Lower leg skin (tissue), 3 donors: ENCODE results near the gene GNG2.

Experiments used
- POLR2A ChIP-seq, 2 donors: fragments of 450-650 bp; IDR thresholded peaks; one replicate each; pipeline ENCODE4 v1.6.1; 2016 to 2017; ENCODE audit warnings: antibody characterized with exemption in 2 of 2, mild to moderate bottlenecking in 1 of 2, moderate library complexity in 1 of 2
- TF ChIP-seq, protein P1 (sequence below), 3 donors: fragments of 450-650 bp; IDR thresholded peaks; one replicate each; pipeline ENCODE4 v1.5.1; 2016; ENCODE audit warnings: antibody characterized with exemption in 3 of 3, mild to moderate bottlenecking in 3 of 3, moderate library complexity in 2 of 3

DNA sequence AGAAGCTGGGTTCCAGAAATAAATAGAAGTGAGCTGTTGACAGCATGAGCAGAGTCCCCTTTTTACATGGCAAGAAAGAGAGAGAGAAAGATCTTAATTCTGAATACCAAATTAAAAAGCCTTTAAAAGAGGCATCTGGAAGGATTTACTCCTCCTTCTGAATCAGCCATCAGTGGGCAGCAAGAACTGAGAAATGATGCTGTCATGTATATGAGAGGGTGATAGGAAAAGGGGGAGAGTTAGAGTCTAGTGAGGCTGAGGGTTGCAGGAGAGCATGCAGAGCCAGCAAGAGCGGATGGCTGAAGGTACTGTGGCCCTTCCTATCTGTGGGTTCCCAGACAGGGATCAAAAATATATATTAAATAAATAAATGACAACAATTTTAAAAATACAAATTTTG, 34.5 kb upstream of the GNG2 start:
- TF ChIP-seq, protein P1, sequence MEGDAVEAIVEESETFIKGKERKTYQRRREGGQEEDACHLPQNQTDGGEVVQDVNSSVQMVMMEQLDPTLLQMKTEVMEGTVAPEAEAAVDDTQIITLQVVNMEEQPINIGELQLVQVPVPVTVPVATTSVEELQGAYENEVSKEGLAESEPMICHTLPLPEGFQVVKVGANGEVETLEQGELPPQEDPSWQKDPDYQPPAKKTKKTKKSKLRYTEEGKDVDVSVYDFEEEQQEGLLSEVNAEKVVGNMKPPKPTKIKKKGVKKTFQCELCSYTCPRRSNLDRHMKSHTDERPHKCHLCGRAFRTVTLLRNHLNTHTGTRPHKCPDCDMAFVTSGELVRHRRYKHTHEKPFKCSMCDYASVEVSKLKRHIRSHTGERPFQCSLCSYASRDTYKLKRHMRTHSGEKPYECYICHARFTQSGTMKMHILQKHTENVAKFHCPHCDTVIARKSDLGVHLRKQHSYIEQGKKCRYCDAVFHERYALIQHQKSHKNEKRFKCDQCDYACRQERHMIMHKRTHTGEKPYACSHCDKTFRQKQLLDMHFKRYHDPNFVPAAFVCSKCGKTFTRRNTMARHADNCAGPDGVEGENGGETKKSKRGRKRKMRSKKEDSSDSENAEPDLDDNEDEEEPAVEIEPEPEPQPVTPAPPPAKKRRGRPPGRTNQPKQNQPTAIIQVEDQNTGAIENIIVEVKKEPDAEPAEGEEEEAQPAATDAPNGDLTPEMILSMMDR (IDR thresholded peaks at IDR 0.05), result no peak
- TF ChIP-seq POLR2A (IDR thresholded peaks at IDR 0.05), result no peak
